Measurements from ENCODE around the gene SYTL5.
A peak's percentile ranks its signal among the peaks of the same experiment; 100 is the strongest.

SYTL5 gene

GRCh38 chrX:38102875-38103274 is 96.5 kb downstream of the SYTL5 start:
- FAIRE-seq (peak; percentile 28), DNase-seq (ENCODE audit: insufficient read length, low spot score) (no peak)
- TF ChIP-seq SPI1 (IDR thresholded peaks at IDR 0.05; ENCODE audit: low read depth, low read length), result no peak
- no peak for TF ChIP-seq TAF1 (IDR thresholded peaks at IDR 0.05; ENCODE audit: low read depth, low read length)
- TF ChIP-seq PAX5 (IDR thresholded peaks at IDR 0.05; ENCODE audit: insufficient read depth, low read length, severe bottlenecking), result no peak
- TF ChIP-seq POLR2A (IDR thresholded peaks at IDR 0.05; ENCODE audit: low read depth, low read length), result no peak
- TF ChIP-seq POLR2AphosphoS5 (IDR thresholded peaks at IDR 0.05; ENCODE audit: low read depth, low read length), result no peak
- no peak for TF ChIP-seq POU2F2 (IDR thresholded peaks at IDR 0.05; ENCODE audit: low read depth, low read length)

GRCh38 chrX:38103857-38104812 is 97.8 kb downstream of the SYTL5 start:
- DNase-seq (ENCODE audit: insufficient read length, low spot score) (no peak), FAIRE-seq (peak; percentile 90)
- TF ChIP-seq PAX5 (IDR thresholded peaks at IDR 0.05; ENCODE audit: insufficient read depth, low read length, severe bottlenecking) (no peak), POU2F2 (IDR thresholded peaks at IDR 0.05; ENCODE audit: low read depth, low read length) (no peak), SPI1 (IDR thresholded peaks at IDR 0.05; ENCODE audit: low read depth, low read length) (0 out of 2 replicates have a peak, but pooled peaks have one; percentile 12), POLR2AphosphoS5 (IDR thresholded peaks at IDR 0.05; ENCODE audit: low read depth, low read length) (no peak), TAF1 (IDR thresholded peaks at IDR 0.05; ENCODE audit: low read depth, low read length) (no peak)

- FAIRE-seq (peak; percentile 43), DNase-seq (ENCODE audit: insufficient read length, low spot score) (no peak)
- no peak for TF ChIP-seq SPI1 (IDR thresholded peaks at IDR 0.05; ENCODE audit: low read depth, low read length)
- no peak for TF ChIP-seq POLR2AphosphoS5 (IDR thresholded peaks at IDR 0.05; ENCODE audit: low read depth, low read length)
- no peak for TF ChIP-seq PAX5 (IDR thresholded peaks at IDR 0.05; ENCODE audit: insufficient read depth, low read length, severe bottlenecking)
- no peak for TF ChIP-seq POLR2A (IDR thresholded peaks at IDR 0.05; ENCODE audit: low read depth, low read length)
- TF ChIP-seq POU2F2 (IDR thresholded peaks at IDR 0.05; ENCODE audit: low read depth, low read length), result no peak
- no peak for TF ChIP-seq TAF1 (IDR thresholded peaks at IDR 0.05; ENCODE audit: low read depth, low read length)
Observed at GRCh38 chrX:38105216-38105725, 98.9 kb downstream of the SYTL5 start.

GRCh38 chrX:38106991-38107655 is 100.8 kb downstream of the SYTL5 start:
- no peak for FAIRE-seq
- TF ChIP-seq POU2F2 (IDR thresholded peaks at IDR 0.05; ENCODE audit: low read depth, low read length) (no peak), SPI1 (IDR thresholded peaks at IDR 0.05; ENCODE audit: low read depth, low read length) (no peak), POLR2AphosphoS5 (IDR thresholded peaks at IDR 0.05; ENCODE audit: low read depth, low read length) (no peak), PAX5 (IDR thresholded peaks at IDR 0.05; ENCODE audit: insufficient read depth, low read length, severe bottlenecking) (no peak), POLR2A (IDR thresholded peaks at IDR 0.05; ENCODE audit: low read depth, low read length) (no peak), TAF1 (IDR thresholded peaks at IDR 0.05; ENCODE audit: low read depth, low read length) (no peak)
- no peak for DNase-seq (ENCODE audit: insufficient read length, low spot score)

GRCh38 chrX:38108364-38108763 is 102.0 kb downstream of the SYTL5 start:
- FAIRE-seq, result no peak
- TF ChIP-seq POU2F2 (IDR thresholded peaks at IDR 0.05; ENCODE audit: low read depth, low read length) (no peak), TAF1 (IDR thresholded peaks at IDR 0.05; ENCODE audit: low read depth, low read length) (no peak), SPI1 (IDR thresholded peaks at IDR 0.05; ENCODE audit: low read depth, low read length) (no peak), PAX5 (IDR thresholded peaks at IDR 0.05; ENCODE audit: insufficient read depth, low read length, severe bottlenecking) (no peak), POLR2AphosphoS5 (IDR thresholded peaks at IDR 0.05; ENCODE audit: low read depth, low read length) (no peak), POLR2A (IDR thresholded peaks at IDR 0.05; ENCODE audit: low read depth, low read length) (no peak)
- DNase-seq (ENCODE audit: insufficient read length, low spot score), result no peak

- DNase-seq (ENCODE audit: insufficient read length, low spot score) (no peak), FAIRE-seq (no peak)
- no peak for TF ChIP-seq POU2F2 (IDR thresholded peaks at IDR 0.05; ENCODE audit: low read depth, low read length)
- no peak for TF ChIP-seq POLR2AphosphoS5 (IDR thresholded peaks at IDR 0.05; ENCODE audit: low read depth, low read length)
- no peak for TF ChIP-seq PAX5 (IDR thresholded peaks at IDR 0.05; ENCODE audit: insufficient read depth, low read length, severe bottlenecking)
- TF ChIP-seq POLR2A (IDR thresholded peaks at IDR 0.05; ENCODE audit: low read depth, low read length), result no peak
- no peak for TF ChIP-seq TAF1 (IDR thresholded peaks at IDR 0.05; ENCODE audit: low read depth, low read length)
- no peak for TF ChIP-seq SPI1 (IDR thresholded peaks at IDR 0.05; ENCODE audit: low read depth, low read length)
Observed at GRCh38 chrX:38109042-38109898, 102.9 kb downstream of the SYTL5 start.

- TF ChIP-seq POU2F2 (IDR thresholded peaks at IDR 0.05; ENCODE audit: low read depth, low read length), result no peak
- TF ChIP-seq TAF1 (IDR thresholded peaks at IDR 0.05; ENCODE audit: low read depth, low read length), result no peak
- no peak for TF ChIP-seq PAX5 (IDR thresholded peaks at IDR 0.05; ENCODE audit: insufficient read depth, low read length, severe bottlenecking)
- TF ChIP-seq POLR2A (IDR thresholded peaks at IDR 0.05; ENCODE audit: low read depth, low read length), result no peak
- no peak for TF ChIP-seq SPI1 (IDR thresholded peaks at IDR 0.05; ENCODE audit: low read depth, low read length)
- no peak for TF ChIP-seq POLR2AphosphoS5 (IDR thresholded peaks at IDR 0.05; ENCODE audit: low read depth, low read length)
- DNase-seq (ENCODE audit: insufficient read length, low spot score) (no peak), FAIRE-seq (no peak)
Observed at GRCh38 chrX:38110231-38110630, 103.9 kb downstream of the SYTL5 start.

GRCh38 chrX:38111196-38111595 is 104.8 kb downstream of the SYTL5 start:
- TF ChIP-seq SPI1 (IDR thresholded peaks at IDR 0.05; ENCODE audit: low read depth, low read length), result no peak
- TF ChIP-seq PAX5 (IDR thresholded peaks at IDR 0.05; ENCODE audit: insufficient read depth, low read length, severe bottlenecking), result no peak
- TF ChIP-seq POLR2A (IDR thresholded peaks at IDR 0.05; ENCODE audit: low read depth, low read length), result no peak
- no peak for TF ChIP-seq TAF1 (IDR thresholded peaks at IDR 0.05; ENCODE audit: low read depth, low read length)
- no peak for FAIRE-seq

More at GRCh38 chrX:38111196-38111595, 104.8 kb downstream of the SYTL5 start:
- no peak for DNase-seq (ENCODE audit: insufficient read length, low spot score)
